MCF 10A (cell line): ENCODE results near the gene LRRC74B. TPM values are rescaled to one million over a fixed set of nuclear protein-coding genes. Genes with fewer than 3 reads are reported as not detected.
A peak's percentile ranks its signal among the peaks of the same experiment; 100 is the strongest.
"Not testable (repeated sequence)": the region's sequence is repeated elsewhere in the genome, so short reads cannot be mapped to it uniquely, and the experiment has no call there.

Source experiments
- BruUV-seq: library from RNA; stranded (reverse); fragments of 400-500 nt; replicated peaks from 2 replicates; lab custom pipeline; 2021; lab: Mats Ljungman, UMichigan
- CTCF ChIA-PET: fragments of 300-600 bp; sonication (Branson Sonifier 250); formaldehyde crosslinking; extraction: SDS; loops from one replicate; lab custom pipeline; 2021; ENCODE audit warnings: antibody characterized with exemption, inconsistent platforms; lab: Yijun Ruan, JAX
- POLR2A ChIA-PET: fragments of 300-600, 350-650 bp; sonication (Branson Sonifier 250); formaldehyde crosslinking; extraction: SDS; loops from one replicate; lab custom pipeline; 2020; ENCODE audit warnings: antibody characterized with exemption, inconsistent platforms; lab: Yijun Ruan, JAX
- DNase-seq: peaks from one replicate; pipeline ENCODE4 v3.0.0-alpha.2; 2018; ENCODE audit not compliant: unreplicated experiment
- H3K27ac Mint-ChIP-seq: one replicate; pipeline ENCODE4 v1.8.0; 2022; ENCODE audit warnings: mild to moderate bottlenecking, low read depth, mixed read lengths; ENCODE audit not compliant: unreplicated experiment
- H3K27me3 Mint-ChIP-seq: one replicate; pipeline ENCODE4 v1.8.0; 2022; ENCODE audit warnings: mixed read lengths; ENCODE audit not compliant: insufficient read depth, unreplicated experiment
- H3K36me3 Mint-ChIP-seq: one replicate; pipeline ENCODE4 v1.8.0; 2022; ENCODE audit warnings: mild to moderate bottlenecking, moderate library complexity, mixed read lengths; ENCODE audit not compliant: insufficient read depth, unreplicated experiment
- H3K4me1 Mint-ChIP-seq: one replicate; pipeline ENCODE4 v1.8.0; 2022; ENCODE audit warnings: mixed read lengths; ENCODE audit not compliant: insufficient read depth, unreplicated experiment
- H3K4me3 Mint-ChIP-seq: one replicate; pipeline ENCODE4 v1.8.0; 2022; ENCODE audit warnings: mild to moderate bottlenecking, moderate library complexity, mixed read lengths; ENCODE audit not compliant: unreplicated experiment
- H3K9me3 Mint-ChIP-seq: one replicate; pipeline ENCODE4 v1.8.0; 2022; ENCODE audit warnings: mixed read lengths; ENCODE audit not compliant: unreplicated experiment
- CTCF ChIP-seq: fragments of 200-600 bp; IDR thresholded peaks from one replicate; pipeline ENCODE4 v1.8.0; 2022; ENCODE audit warnings: antibody characterized with exemption, mild to moderate bottlenecking; ENCODE audit not compliant: unreplicated experiment
- intact Hi-C: fragments of 100-400 bp; cut with micrococcal nuclease; formaldehyde crosslinking; loops from 2 replicates; pipeline ENCODE4 v1.14.1; 2022
- total RNA-seq: library from RNA; stranded (reverse); gene quantifications from 2 replicates; pipeline ENCODE4 v1.2.3, GENCODE V29; 2022

The LRRC74B gene
- total RNA-seq, 1 experiment from 2014 or later: not detected

GRCh38 chr22:21079493-21079892 lies 33.7 kb downstream of the LRRC74B start:
- Mint-ChIP-seq H3K27ac (no peak overlapping the region), H3K4me1 (no peaks in the 10 kb centered on the region), H3K9me3 (no peaks in the 10 kb centered on the region), H3K27me3 (no peaks in the 10 kb centered on the region), H3K36me3 (no peaks in the 10 kb centered on the region), H3K4me3 (no peak overlapping the region)
- no TSS peak for BruUV-seq
- TF ChIP-seq CTCF: no peak
- POLR2A ChIA-PET: no interaction called here
- CTCF ChIA-PET: interaction anchor here (0.7 kb wide), 1 partner anchor 12 kb away, joined by 3 read pairs; no protein-coding TSS in a partner anchor
- no peak for DNase-seq
- intact Hi-C loops: no loop called here

- no peak for DNase-seq
- POLR2A ChIA-PET: no interaction called here
- no TSS peak for BruUV-seq
- H3K9me3 Mint-ChIP-seq: no peaks in the 10 kb centered on the region
- no peaks in the 10 kb centered on the region for H3K4me1 Mint-ChIP-seq
- CTCF ChIA-PET: no interaction called here
- intact Hi-C loops: no loop called here
- TF ChIP-seq CTCF: no peak
- H3K27ac Mint-ChIP-seq: no peak overlapping the region
- no peak overlapping the region for H3K4me3 Mint-ChIP-seq
- H3K36me3 Mint-ChIP-seq: no peaks in the 10 kb centered on the region
- no peaks in the 10 kb centered on the region for H3K27me3 Mint-ChIP-seq
Observed at GRCh38 chr22:21080435-21081137, 34.8 kb downstream of the LRRC74B start.

GRCh38 chr22:21082248-21082647 lies 36.5 kb downstream of the LRRC74B start:
- BruUV-seq: no TSS peak
- no peaks in the 10 kb centered on the region for H3K9me3 Mint-ChIP-seq
- intact Hi-C loops: no loop called here

GRCh38 chr22:21087119-21087518 lies 41.4 kb downstream of the LRRC74B start:
- TF ChIP-seq CTCF: no peak
- no peaks in the 10 kb centered on the region for H3K4me1 Mint-ChIP-seq
- no TSS peak for BruUV-seq
- POLR2A ChIA-PET: no interaction called here
- intact Hi-C loops: no loop called here
- no peaks in the 10 kb centered on the region for H3K9me3 Mint-ChIP-seq
- H3K4me3 Mint-ChIP-seq: no peak overlapping the region
- no peak for DNase-seq
- no peak overlapping the region for H3K27ac Mint-ChIP-seq
- CTCF ChIA-PET: no interaction called here
- no peaks in the 10 kb centered on the region for H3K36me3 Mint-ChIP-seq
- H3K27me3 Mint-ChIP-seq: no peaks in the 10 kb centered on the region

More at GRCh38 chr22:21082248-21082647, 36.5 kb downstream of the LRRC74B start:
- Mint-ChIP-seq H3K27ac (no peak overlapping the region), H3K36me3 (no peaks in the 10 kb centered on the region), H3K4me3 (no peak overlapping the region), H3K27me3 (no peaks in the 10 kb centered on the region), H3K4me1 (no peaks in the 10 kb centered on the region)
- no peak for TF ChIP-seq CTCF
- CTCF ChIA-PET: interaction anchor here (0.6 to 1.0 kb wide), 2 partner anchors 43 to 66 kb away, joined by 3 to 6 read pairs; no protein-coding TSS in a partner anchor
- POLR2A ChIA-PET: interaction anchor here (0.7 kb wide), 1 partner anchor 79 kb away, joined by 4 read pairs; no protein-coding TSS in a partner anchor
- peak; percentile 12 for DNase-seq

- H3K36me3 Mint-ChIP-seq, H3K27me3 Mint-ChIP-seq, BruUV-seq, H3K27ac Mint-ChIP-seq, H3K4me3 Mint-ChIP-seq, H3K9me3 Mint-ChIP-seq, H3K4me1 Mint-ChIP-seq, DNase-seq, CTCF ChIA-PET, intact Hi-C loops: not testable (repeated sequence)
- POLR2A ChIA-PET: interaction anchor here (0.7 kb wide), 1 partner anchor 21 kb away, joined by 3 read pairs; no protein-coding TSS in a partner anchor
Observed at GRCh38 chr22:21087926-21088325, 42.2 kb downstream of the LRRC74B start.

- H3K4me3 Mint-ChIP-seq, BruUV-seq, intact Hi-C loops, DNase-seq, H3K4me1 Mint-ChIP-seq, H3K36me3 Mint-ChIP-seq, H3K27me3 Mint-ChIP-seq, H3K9me3 Mint-ChIP-seq, POLR2A ChIA-PET, H3K27ac Mint-ChIP-seq: not testable (repeated sequence)
- CTCF ChIA-PET: interaction anchor here (0.6 kb wide), 1 partner anchor 12 kb away, joined by 3 read pairs; no protein-coding TSS in a partner anchor
Observed at GRCh38 chr22:21091220-21091619, 45.5 kb downstream of the LRRC74B start.
